A673 (cell line): ENCODE data around the gene CDK17.

ENCODE experiments used
- CTCF ChIP-seq: fragments of 300-800, 200-600 bp; sonication (generic); conservative IDR thresholded peaks from 2 replicates; pipeline ENCODE4 v1.5.1; 2017; ENCODE audit warnings: low read depth, mild to moderate bottlenecking, antibody characterized with exemption, low read length, moderate library complexity, mixed read lengths
- EZH2 ChIP-seq: fragments of 200-600 bp; sonication (generic); IDR thresholded peaks from 2 replicates; pipeline ENCODE4 v1.6.1; 2017; ENCODE audit warnings: borderline replicate concordance, low read depth, mild to moderate bottlenecking, mixed read lengths, antibody characterized with exemption, low read length; ENCODE audit not compliant: poor library complexity, severe bottlenecking

DNA sequence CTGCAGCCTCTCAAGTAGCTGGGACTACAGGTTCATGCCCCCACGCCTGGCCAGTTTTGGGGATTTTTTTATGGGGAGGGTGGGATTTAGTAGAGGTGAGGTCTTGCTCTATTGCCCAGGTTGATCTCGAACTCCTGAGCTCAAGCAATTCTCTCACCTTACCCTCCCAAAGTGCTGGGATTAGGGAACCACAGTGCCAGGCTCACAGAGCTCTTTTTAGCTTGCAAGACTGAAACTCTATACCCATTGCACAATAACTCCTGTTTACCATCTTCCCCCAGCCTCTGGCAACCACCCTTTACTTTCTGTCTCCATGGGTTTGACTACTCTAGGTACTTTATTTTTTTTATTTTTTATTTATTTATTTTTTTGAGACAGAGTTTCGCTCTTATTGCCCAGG is 25.7 kb upstream of the CDK17 start:
- TF ChIP-seq CTCF (no peak), EZH2 (no peak)
